Osteoblast (primary cell): ENCODE data around the gene STK32B. TPM values are rescaled to one million over a fixed set of nuclear protein-coding genes. Genes with fewer than 3 reads are reported as not detected.
A peak's percentile ranks its signal among the peaks of the same experiment; 100 is the strongest.

Experiments used
- DNase-seq: peaks from one replicate; pipeline ENCODE4 v3.0.0; 2011; ENCODE audit warnings: low spot score, mixed read lengths; ENCODE audit not compliant: insufficient read length; ENCODE audit errors: missing footprints
- H2AFZ ChIP-seq: 2 replicates; pipeline ENCODE4 v1.6.0; 2011; ENCODE audit warnings: mild to moderate bottlenecking, low read length
- H3K27ac ChIP-seq: 2 replicates; pipeline ENCODE4 v1.5.1; 2011; ENCODE audit warnings: mild to moderate bottlenecking, low read depth, low read length, moderate library complexity
- H3K27me3 ChIP-seq: 2 replicates; pipeline ENCODE4 v1.6.0; 2012; ENCODE audit warnings: mild to moderate bottlenecking, control low read depth, inconsistent platforms, low read length, moderate library complexity; ENCODE audit not compliant: insufficient read depth
- H3K36me3 ChIP-seq: 2 replicates; pipeline ENCODE4 v1.5.1; 2011; ENCODE audit warnings: mild to moderate bottlenecking, low read length, control low read depth, moderate library complexity; ENCODE audit not compliant: insufficient read depth
- H3K4me1 ChIP-seq: 2 replicates; pipeline ENCODE4 v1.5.1; 2011; ENCODE audit warnings: mild to moderate bottlenecking, low read length, control low read depth, moderate library complexity; ENCODE audit not compliant: insufficient read depth
- H3K4me2 ChIP-seq: 2 replicates; pipeline ENCODE4 v1.6.0; 2011; ENCODE audit warnings: mild to moderate bottlenecking, low read length; ENCODE audit not compliant: insufficient read depth
- H3K4me3 ChIP-seq: fragments of 200-600 bp; sonication (generic); 3 replicates; pipeline ENCODE4 v1.5.1; 2012; ENCODE audit warnings: mild to moderate bottlenecking, low read length, inconsistent platforms; ENCODE audit not compliant: insufficient read depth
- H3K79me2 ChIP-seq: 2 replicates; pipeline ENCODE4 v1.6.0; 2012; ENCODE audit warnings: mild to moderate bottlenecking, low read length, control low read depth, inconsistent platforms; ENCODE audit not compliant: insufficient read depth
- H3K9me3 ChIP-seq: 2 replicates; pipeline ENCODE4 v1.5.1; 2011; ENCODE audit warnings: low read depth, low read length, control low read depth
- H4K20me1 ChIP-seq: 2 replicates; pipeline ENCODE4 v1.6.0; 2012; ENCODE audit warnings: mild to moderate bottlenecking, low read length, control low read depth; ENCODE audit not compliant: insufficient read depth
- total RNA-seq: library from RNA; depleted of rRNA; stranded (reverse); fragments of >200 nt; gene quantifications from 2 replicates; pipeline ENCODE4 v1.2.3, GENCODE V29; 2012
- TF ChIP-seq, protein P1 (sequence below): IDR thresholded peaks from 2 replicates; pipeline ENCODE4 v1.5.1; 2011; ENCODE audit warnings: mild to moderate bottlenecking, low read depth, low read length, moderate library complexity; ENCODE audit errors: extremely low read depth

STK32B gene
- total RNA-seq, 1 donor = 1.1 TPM

DNA sequence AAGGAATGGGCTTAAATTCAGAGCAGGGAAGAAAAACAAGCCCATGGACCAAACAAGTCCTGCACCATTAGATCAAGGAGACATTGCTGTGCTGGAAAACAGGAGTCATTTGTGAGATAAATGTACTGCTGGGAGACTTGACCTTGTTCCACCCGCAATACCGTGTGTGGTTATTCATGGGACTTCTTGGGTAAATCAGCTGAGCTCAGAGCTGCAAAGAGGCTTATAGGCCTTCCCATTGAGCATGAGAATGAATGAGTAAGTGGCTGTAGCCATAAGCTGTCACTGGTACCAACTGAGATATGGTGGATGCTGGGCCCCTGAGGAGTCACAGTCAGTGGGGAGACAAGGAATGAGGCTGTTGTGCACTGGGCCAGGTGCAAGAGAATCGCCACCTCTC is 29.7 kb upstream of the STK32B start:
- Histone ChIP-seq H3K27me3 (peaks cover 16% of the 10 kb centered on the region), H4K20me1 (no peaks in the 10 kb centered on the region), H2AFZ (no peak overlapping the region), H3K4me2 (no peak overlapping the region), H3K27ac (no peak overlapping the region), H3K79me2 (no peaks in the 10 kb centered on the region), H3K36me3 (no peaks in the 10 kb centered on the region), H3K4me3 (no peak overlapping the region), H3K4me1 (peaks cover 16% of the 10 kb centered on the region), H3K9me3 (peaks cover 7% of the 10 kb centered on the region)
- TF ChIP-seq, protein P1, sequence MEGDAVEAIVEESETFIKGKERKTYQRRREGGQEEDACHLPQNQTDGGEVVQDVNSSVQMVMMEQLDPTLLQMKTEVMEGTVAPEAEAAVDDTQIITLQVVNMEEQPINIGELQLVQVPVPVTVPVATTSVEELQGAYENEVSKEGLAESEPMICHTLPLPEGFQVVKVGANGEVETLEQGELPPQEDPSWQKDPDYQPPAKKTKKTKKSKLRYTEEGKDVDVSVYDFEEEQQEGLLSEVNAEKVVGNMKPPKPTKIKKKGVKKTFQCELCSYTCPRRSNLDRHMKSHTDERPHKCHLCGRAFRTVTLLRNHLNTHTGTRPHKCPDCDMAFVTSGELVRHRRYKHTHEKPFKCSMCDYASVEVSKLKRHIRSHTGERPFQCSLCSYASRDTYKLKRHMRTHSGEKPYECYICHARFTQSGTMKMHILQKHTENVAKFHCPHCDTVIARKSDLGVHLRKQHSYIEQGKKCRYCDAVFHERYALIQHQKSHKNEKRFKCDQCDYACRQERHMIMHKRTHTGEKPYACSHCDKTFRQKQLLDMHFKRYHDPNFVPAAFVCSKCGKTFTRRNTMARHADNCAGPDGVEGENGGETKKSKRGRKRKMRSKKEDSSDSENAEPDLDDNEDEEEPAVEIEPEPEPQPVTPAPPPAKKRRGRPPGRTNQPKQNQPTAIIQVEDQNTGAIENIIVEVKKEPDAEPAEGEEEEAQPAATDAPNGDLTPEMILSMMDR = no peak
- DNase-seq = no peak

DNA sequence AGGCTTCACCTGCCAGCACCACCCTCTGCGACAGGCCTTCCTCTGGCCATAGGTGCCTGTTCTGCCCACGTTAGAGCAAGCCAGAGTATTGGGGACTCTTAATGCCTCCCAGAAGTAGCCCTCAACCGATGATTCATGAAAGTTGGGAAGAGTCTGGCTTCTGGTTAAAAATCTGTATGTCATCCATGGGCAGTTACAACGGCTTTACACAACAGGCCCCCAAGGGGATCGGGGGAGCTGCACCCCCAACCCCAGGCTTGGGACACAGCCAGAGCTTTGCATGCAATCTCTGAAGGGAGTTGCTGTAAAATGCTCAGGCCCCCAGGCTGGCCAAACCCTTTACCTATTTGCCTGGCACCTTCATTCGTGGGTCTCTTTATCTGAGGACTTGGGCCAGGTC is 26.6 kb upstream of the STK32B start:
- Histone ChIP-seq H4K20me1 (no peaks in the 10 kb centered on the region), H3K27ac (no peak overlapping the region), H3K9me3 (peaks cover 7% of the 10 kb centered on the region), H3K79me2 (no peaks in the 10 kb centered on the region), H3K36me3 (no peaks in the 10 kb centered on the region), H3K27me3 (peaks cover 9% of the 10 kb centered on the region), H3K4me1 (peaks cover 13% of the 10 kb centered on the region), H3K4me2 (no peak overlapping the region), H2AFZ (no peak overlapping the region), H3K4me3 (no peak overlapping the region)
- TF ChIP-seq, protein P1 = no peak
- DNase-seq = peak; percentile 84

DNA sequence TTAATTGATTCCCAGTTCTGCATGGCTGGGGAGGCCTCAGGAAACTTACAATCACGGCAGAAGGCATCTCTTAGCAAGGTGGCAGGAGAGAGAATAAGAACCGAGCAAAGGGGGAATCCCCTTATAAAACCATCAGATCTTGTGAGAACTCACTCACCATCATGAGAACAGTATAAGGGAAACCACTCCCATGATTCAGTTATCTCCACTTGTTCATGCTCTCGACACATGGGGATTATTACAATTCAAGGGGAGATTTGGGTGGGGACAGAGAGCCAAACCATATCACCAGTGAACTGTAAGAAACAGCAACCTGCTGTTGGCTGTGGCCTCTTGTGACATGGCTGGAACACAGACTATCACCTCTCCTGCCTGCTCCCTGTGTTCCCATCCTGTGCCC is 24.9 kb upstream of the STK32B start:
- TF ChIP-seq, protein P1 = no peak
- Histone ChIP-seq H3K4me2 (no peak overlapping the region), H3K4me3 (no peak overlapping the region), H3K27me3 (peaks cover 9% of the 10 kb centered on the region), H3K4me1 (peaks cover 13% of the 10 kb centered on the region), H3K36me3 (no peaks in the 10 kb centered on the region), H3K27ac (no peak overlapping the region), H3K9me3 (peaks cover 7% of the 10 kb centered on the region), H2AFZ (no peak overlapping the region), H4K20me1 (no peaks in the 10 kb centered on the region), H3K79me2 (no peaks in the 10 kb centered on the region)
- no peak for DNase-seq

DNA sequence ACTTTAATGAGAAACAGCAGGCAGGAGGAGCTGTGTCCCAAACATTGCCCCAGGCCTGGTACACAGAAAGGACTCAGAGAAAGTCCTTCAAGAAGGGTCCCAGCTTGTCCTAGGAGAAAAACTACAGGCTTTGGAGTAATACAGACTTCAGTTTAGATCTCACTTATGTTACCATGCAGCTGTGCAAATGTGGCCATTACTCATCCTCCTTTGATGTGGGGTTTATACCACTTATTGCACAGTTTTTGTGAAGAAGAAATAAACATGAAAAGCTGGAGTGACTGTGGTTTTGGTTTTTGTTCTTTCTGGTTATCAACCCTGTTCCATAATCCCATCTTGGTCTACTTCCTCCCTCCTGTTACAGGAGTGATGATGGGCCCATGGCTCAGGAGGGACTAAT is 23.9 kb upstream of the STK32B start:
- TF ChIP-seq, protein P1 = no peak
- H2AFZ ChIP-seq = no peak overlapping the region
- peaks cover 7% of the 10 kb centered on the region for H3K9me3 ChIP-seq
- DNase-seq = no peak
- peak overlapping the region; percentile 7 for H3K4me2 ChIP-seq
- peaks cover 13% of the 10 kb centered on the region for H3K4me1 ChIP-seq
- H3K4me3 ChIP-seq = no peak overlapping the region
- H3K36me3 ChIP-seq = no peaks in the 10 kb centered on the region
- H4K20me1 ChIP-seq = no peaks in the 10 kb centered on the region
- no peak overlapping the region for H3K27ac ChIP-seq
- H3K79me2 ChIP-seq = no peaks in the 10 kb centered on the region
- peaks cover 9% of the 10 kb centered on the region for H3K27me3 ChIP-seq
